PC-3 (cell line): ENCODE measurements around the gene AKAP13.

Experiments
- EZH2 ChIP-seq: fragments of 300-600 bp; sonication (generic); IDR thresholded peaks from one replicate; pipeline ENCODE4 v1.6.1; 2017; ENCODE audit warnings: antibody characterized with exemption, mild to moderate bottlenecking, low read length; ENCODE audit not compliant: unreplicated experiment
- TF ChIP-seq, protein P1 (sequence below): fragments of 300-600 bp; sonication (generic); conservative IDR thresholded peaks from 2 replicates; pipeline ENCODE4 v1.5.1; 2017; ENCODE audit warnings: antibody characterized with exemption, low read depth, mild to moderate bottlenecking, low read length

DNA sequence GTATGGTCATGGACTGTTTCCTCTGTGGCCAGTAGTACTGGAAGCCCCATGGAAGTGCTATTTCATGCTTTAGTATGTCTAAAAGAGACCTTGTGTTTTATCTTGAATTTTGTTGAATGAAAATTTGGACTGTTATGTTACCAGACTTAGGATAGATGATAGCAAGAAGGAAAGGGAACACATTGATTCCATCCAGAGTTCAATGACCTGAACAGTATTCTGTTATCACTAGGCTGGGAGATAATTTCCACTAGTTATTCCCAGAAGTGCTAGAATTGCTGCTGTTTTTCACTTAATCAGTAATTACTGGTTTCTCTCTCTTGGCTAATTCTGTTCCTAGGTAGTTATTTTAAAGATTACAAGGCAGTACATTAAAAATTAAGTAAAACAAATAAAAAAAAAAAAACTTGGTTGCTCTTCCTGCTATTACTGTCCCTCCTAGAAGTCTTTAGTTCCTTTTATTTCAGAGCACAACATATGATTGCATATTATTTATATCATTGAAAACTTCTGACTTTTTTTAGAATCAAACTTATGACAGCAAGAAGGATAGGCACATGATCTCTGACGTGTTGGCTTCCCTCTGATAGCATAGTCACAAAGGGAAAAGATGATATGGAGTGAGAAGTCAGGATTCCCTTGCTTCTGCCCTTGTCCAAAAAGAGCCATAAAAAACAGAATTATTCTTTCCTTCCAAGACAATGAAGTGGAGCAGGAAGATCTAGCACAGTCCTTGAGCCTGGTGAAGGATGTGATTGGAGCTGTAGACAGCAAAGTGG is 342.2 kb downstream of the AKAP13 start:
- no peak for TF ChIP-seq EZH2
- TF ChIP-seq, protein P1, sequence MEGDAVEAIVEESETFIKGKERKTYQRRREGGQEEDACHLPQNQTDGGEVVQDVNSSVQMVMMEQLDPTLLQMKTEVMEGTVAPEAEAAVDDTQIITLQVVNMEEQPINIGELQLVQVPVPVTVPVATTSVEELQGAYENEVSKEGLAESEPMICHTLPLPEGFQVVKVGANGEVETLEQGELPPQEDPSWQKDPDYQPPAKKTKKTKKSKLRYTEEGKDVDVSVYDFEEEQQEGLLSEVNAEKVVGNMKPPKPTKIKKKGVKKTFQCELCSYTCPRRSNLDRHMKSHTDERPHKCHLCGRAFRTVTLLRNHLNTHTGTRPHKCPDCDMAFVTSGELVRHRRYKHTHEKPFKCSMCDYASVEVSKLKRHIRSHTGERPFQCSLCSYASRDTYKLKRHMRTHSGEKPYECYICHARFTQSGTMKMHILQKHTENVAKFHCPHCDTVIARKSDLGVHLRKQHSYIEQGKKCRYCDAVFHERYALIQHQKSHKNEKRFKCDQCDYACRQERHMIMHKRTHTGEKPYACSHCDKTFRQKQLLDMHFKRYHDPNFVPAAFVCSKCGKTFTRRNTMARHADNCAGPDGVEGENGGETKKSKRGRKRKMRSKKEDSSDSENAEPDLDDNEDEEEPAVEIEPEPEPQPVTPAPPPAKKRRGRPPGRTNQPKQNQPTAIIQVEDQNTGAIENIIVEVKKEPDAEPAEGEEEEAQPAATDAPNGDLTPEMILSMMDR: no peak
